NCI-H2029 treated with DMSO at 0.1 percent for 48 hours (cell line): ENCODE measurements around the gene SLC30A4.

ENCODE experiments used
- DNase-seq: peaks from one replicate; lab custom pipeline; 2025; lab: John Stamatoyannopoulos, UW

Gene SLC30A4

DNA sequence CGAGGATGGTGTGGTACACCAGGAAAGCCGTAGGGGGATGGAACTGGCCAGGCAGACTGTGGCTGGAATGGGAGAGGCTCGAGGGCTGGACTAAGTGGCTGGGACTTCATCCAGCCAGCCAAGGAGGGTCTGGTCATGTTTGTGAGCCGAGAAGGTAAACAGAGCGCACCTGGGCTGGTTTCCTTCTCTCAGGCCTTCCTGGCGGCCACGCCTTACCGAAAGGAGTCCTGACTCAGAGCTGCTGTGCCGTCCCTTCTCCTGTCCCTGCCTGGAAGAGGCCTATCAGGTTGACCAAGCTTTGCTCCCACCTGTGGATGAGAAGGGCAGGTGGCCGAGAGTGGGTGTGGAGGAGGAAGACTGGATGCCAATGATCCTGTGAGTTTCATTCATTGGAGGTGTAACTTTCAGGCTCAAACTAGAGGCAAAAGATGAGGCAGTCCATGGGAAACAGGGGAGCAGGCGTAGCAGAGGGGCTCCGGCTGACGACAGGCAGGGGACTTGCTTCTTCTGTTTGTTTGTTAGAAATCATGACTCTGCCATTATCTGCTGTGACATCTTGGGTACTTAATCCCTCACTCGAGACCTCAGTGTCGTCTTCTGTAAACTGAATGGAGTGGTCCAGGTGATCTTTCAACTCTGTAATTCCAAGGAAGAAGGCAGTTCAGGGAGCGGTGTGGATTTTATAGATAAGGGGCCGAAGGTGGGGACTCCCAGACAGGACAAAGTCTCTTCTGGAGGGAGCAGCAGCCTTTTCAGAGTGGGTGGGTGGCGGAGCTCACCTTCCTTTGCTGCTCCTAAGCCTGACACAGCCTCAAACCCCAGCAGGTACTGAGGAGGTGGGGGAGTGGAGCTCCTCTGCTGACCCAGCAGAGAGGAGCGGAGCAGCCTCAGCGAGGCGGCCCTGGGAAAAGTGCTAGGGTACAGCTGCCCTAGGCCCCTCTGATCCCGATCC lies 72.4 kb downstream of the SLC30A4 start:
- peak; percentile 38 for DNase-seq

DNA sequence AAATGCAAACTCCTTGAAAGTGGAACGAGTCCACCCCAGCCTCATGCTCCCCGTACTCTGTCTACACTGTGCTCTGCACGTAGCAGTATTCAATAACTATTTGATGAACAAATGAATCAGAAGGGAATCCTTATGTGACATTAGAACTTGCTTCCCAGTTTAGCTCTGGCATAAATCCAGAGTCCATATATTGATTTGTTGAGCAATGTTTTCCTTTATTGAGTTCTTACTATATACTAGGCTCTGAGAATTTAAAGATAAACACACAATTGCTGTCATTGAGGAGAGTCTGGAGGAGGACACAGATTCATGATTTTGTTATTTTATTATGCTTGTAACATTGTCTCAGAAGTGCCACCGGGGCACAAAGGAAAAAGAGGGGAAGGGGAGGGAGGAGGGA lies 73.2 kb downstream of the SLC30A4 start:
- no peak for DNase-seq

GRCh38 chr15:45448066-45448915 lies 74.3 kb downstream of the SLC30A4 start:
- no peak for DNase-seq

DNA sequence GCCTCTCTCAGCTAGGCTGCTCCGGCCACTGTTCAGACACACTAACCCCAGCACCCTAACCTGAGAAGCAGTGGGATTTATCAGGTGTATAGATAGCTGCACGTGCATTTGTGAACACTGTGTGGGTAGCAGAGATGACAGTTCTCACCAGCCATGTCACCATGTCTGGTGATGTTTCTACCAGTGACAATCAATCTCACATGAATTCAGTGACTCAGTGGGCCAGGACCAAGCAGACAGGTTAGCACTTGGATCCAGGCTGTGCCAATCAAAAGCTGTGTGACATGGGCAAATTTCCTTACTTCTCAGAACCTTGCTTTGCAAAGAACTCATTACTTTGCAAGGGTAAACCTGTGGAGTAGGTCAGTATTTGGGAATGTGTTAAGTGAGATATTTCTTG lies 78.9 kb downstream of the SLC30A4 start:
- DNase-seq, result no peak

GRCh38 chr15:45442507-45443135 lies 79.9 kb downstream of the SLC30A4 start:
- DNase-seq, result no peak

GRCh38 chr15:45441686-45442085 lies 80.9 kb downstream of the SLC30A4 start:
- no peak for DNase-seq

DNA sequence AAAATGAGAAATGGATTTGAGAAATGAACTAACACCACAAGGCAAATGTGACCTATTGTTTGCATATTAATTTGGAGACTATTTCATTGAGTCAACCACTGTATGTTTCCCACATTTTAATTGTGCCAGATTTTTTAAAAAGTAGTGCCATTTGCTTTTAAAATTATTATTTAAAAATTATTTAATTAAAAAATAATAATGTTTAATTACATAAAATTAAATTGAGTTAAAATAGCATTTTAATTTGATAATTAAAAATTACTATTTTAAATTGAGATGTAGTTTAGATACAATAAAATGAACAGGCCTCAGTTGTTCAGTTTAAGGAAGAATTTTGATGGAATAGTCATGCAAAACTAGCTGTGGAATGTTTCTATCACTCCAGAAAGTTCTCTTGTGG lies 81.5 kb downstream of the SLC30A4 start:
- DNase-seq, result no peak

DNA sequence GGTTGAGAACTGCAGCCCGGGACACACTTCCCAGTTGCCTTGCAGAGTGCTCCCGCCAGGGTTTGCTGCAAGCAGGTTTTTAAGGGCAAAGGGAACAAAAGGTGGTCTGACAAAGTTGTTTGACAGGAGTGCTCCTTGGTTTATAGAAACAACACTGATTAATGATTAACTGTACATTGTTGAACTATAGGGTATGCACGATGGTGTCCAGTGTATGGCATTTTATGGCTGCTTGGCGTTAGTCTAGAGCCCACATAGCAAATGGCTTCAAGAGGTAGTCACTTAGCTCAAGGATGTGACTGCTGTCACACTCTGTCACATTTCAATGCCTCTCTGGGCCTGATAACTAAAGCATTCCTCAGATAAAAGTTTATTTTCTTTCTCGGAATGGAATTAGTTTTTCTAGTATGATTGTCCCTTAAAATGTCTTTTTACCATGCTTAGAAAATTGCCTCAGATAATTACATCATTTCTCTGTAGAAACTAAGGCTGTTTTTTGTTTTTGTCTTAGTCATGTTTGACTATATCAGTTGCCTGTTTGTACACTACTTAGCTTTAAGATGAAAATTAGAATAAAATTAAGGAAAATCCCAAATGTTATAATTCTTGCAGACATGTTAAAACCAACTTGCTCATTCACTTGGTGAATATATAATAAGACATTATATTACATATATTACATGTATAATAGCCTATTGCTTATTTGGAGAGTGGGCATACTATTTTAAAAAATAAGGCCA lies 82.9 kb downstream of the SLC30A4 start:
- DNase-seq, result no peak

- no peak for DNase-seq
Measured at GRCh38 chr15:45435124-45435903, 87.2 kb downstream of the SLC30A4 start.

DNA sequence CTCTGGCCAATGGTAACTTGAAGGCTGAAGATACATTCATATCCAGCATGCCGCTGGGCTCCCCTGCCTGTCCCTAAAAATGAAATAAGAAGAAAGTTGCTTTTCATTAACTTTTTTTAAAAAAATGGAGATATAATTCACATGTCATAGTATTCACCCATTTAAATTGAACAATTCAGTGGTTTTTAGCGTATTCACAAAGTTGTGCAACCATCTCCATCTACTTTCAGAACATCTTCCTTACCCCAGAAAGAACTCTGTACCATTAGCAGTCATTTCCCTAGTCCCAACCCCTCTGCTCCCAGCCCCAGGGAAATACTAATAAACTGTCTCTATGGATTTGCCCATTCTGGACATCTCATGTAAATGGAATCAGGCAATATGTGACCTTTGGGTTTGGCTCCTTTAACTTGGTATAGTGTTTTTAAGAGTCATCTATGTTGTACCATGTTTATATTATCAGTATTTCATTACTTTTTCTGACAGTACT lies 88.4 kb downstream of the SLC30A4 start:
- DNase-seq, result no peak

DNA sequence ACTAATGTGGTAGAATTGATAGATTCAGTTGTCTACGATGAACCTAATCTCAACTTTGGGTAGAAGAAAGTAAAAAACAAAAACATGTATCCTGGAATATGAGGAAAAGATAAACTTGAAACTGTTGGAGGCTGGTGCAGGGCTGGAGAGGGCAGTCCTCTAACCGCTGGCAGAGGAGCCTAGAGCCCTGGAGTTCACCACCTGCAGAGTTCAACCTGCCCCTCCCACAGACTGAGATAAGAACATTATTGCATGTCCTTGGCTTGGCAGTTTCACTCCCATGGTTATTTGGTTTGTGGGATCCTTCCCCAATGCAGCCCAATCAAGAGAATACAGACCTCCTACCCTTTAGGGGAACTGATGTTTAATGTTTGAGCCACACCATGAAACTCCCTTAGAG lies 91.0 kb downstream of the SLC30A4 start:
- no peak for DNase-seq

GRCh38 chr15:45429941-45430792 lies 92.4 kb downstream of the SLC30A4 start:
- DNase-seq, result no peak
